Measurements from ENCODE around the gene MED17. TPM values are rescaled to one million over a fixed set of nuclear protein-coding genes. Genes with fewer than 3 reads are reported as not detected.

Gene MED17
- total and polyA plus RNA-seq, 9 donors: 24.9 to 38.3 (median 32.0) TPM

DNA sequence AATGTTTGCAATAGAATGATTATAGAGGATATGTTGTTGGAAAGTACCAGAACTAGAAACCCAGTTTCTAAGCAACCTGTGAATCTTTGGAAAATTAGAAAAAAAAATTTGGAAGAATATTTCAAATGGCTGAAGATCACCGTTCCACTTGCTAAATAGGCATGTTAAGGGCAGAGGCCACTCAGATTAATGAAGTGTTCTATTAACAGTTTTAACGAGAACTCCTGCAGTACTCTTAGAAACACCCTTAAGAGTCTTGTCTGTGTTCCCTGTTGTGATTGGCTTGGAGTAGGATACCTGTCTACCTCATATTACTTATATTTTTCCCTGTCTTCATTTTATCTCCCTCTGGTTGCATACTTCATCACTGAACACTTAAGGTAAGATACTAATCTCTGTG is 38.0 kb upstream of the MED17 start:
- 34 to 72% (median 46%) methylated on average over 2 of the region's 2 CpGs for WGBS, 3 donors
- DNase-seq: no peak
- no peaks in the 10 kb centered on the region for H3K4me1 ChIP-seq (ENCODE audit: insufficient read depth)
- no peak for TF ChIP-seq POLR2A (IDR thresholded peaks at IDR 0.05)
- TF ChIP-seq EP300 (IDR thresholded peaks at IDR 0.05): no peak
- no peak for TF ChIP-seq CTCF (IDR thresholded peaks at IDR 0.05)
- H3K36me3 ChIP-seq: no peaks in the 10 kb centered on the region
- no peak overlapping the region for H3K4me3 ChIP-seq
- intact Hi-C loops (cut with DNase I): no loop called here
- H3K27ac ChIP-seq: no peak overlapping the region
- H3K9me3 ChIP-seq: no peaks in the 10 kb centered on the region
- H3K27me3 ChIP-seq: no peaks in the 10 kb centered on the region

- no peaks in the 10 kb centered on the region for H3K9me3 ChIP-seq
- no peaks in the 10 kb centered on the region for H3K36me3 ChIP-seq
- no peak overlapping the region for H3K27ac ChIP-seq
- WGBS, 3 donors: 83 to 91% (median 91%) methylated on average over 1 of the region's 1 CpG
- intact Hi-C loops (cut with DNase I): no loop called here
- H3K27me3 ChIP-seq: no peaks in the 10 kb centered on the region
- H3K4me3 ChIP-seq: no peak overlapping the region
- DNase-seq: no peak
- H3K4me1 ChIP-seq (ENCODE audit: insufficient read depth): no peaks in the 10 kb centered on the region
- no peak for TF ChIP-seq POLR2A (IDR thresholded peaks at IDR 0.05)
These were observed 37.0 kb upstream of the MED17 start for GRCh38 chr11:93747122-93747521.

GRCh38 chr11:93751001-93751400 is 33.1 kb upstream of the MED17 start:
- Histone ChIP-seq H3K9me3 (no peaks in the 10 kb centered on the region), H3K4me1 (ENCODE audit: insufficient read depth) (no peaks in the 10 kb centered on the region), H3K4me3 (no peak overlapping the region), H3K36me3 (no peaks in the 10 kb centered on the region), H3K27me3 (no peaks in the 10 kb centered on the region), H3K27ac (no peak overlapping the region)
- intact Hi-C loops (cut with DNase I): no loop called here
- DNase-seq: no peak
- 30 to 52% (median 44%) methylated on average over 1 of the region's 1 CpG for WGBS, 3 donors
- TF ChIP-seq POLR2A (IDR thresholded peaks at IDR 0.05) (no peak), CTCF (IDR thresholded peaks at IDR 0.05) (no peak), EP300 (IDR thresholded peaks at IDR 0.05) (no peak)

GRCh38 chr11:93753241-93753640 is 30.8 kb upstream of the MED17 start:
- no peak for DNase-seq
- TF ChIP-seq CTCF (IDR thresholded peaks at IDR 0.05) (no peak), POLR2A (IDR thresholded peaks at IDR 0.05) (no peak), EP300 (IDR thresholded peaks at IDR 0.05) (no peak)
- no peaks in the 10 kb centered on the region for H3K27me3 ChIP-seq
- no peaks in the 10 kb centered on the region for H3K36me3 ChIP-seq
- intact Hi-C loops (cut with DNase I): no loop called here
- no peaks in the 10 kb centered on the region for H3K9me3 ChIP-seq
- H3K4me3 ChIP-seq: no peak overlapping the region
- no peaks in the 10 kb centered on the region for H3K4me1 ChIP-seq (ENCODE audit: insufficient read depth)
- H3K27ac ChIP-seq: no peak overlapping the region
- whole genome bisulfite sequencing, 3 donors: 95 to 99% (median 96%) methylated on average over 2 of the region's 2 CpGs

- no peak for DNase-seq
- TF ChIP-seq POLR2A (IDR thresholded peaks at IDR 0.05): no peak
- TF ChIP-seq EP300 (IDR thresholded peaks at IDR 0.05): no peak
- TF ChIP-seq CTCF (IDR thresholded peaks at IDR 0.05): no peak
- Histone ChIP-seq H3K9me3 (no peaks in the 10 kb centered on the region), H3K36me3 (no peaks in the 10 kb centered on the region), H3K27me3 (no peaks in the 10 kb centered on the region), H3K4me1 (ENCODE audit: insufficient read depth) (no peaks in the 10 kb centered on the region), H3K27ac (no peak overlapping the region), H3K4me3 (no peak overlapping the region)
- intact Hi-C loops (cut with DNase I): no loop called here
- WGBS, 3 donors: 68 to 77% (median 68%) methylated on average over 3 of the region's 3 CpGs
These were observed 27.3 kb upstream of the MED17 start for GRCh38 chr11:93756748-93757147.
